ENCODE measurements around the gene CELA1. TPM values are rescaled to one million over a fixed set of nuclear protein-coding genes. Genes with fewer than 3 reads are reported as not detected.
A peak's percentile ranks its signal among the peaks of the same experiment; 100 is the strongest.

Gene CELA1
- total RNA-seq, 4 donors from 2014 or later: not detected

GRCh38 chr12:51357374-51358047, 11.0 kb upstream of the CELA1 start:
- H3K36me3 ChIP-seq: no peaks in the 10 kb centered on the region
- H3K9me3 ChIP-seq: no peaks in the 10 kb centered on the region
- H3K27me3 ChIP-seq: no peaks in the 10 kb centered on the region
- H3K4me1 ChIP-seq: no peaks in the 10 kb centered on the region
- no peak for DNase-seq
- TF ChIP-seq CTCF (IDR thresholded peaks at IDR 0.05): no peak
- TF ChIP-seq POLR2A (IDR thresholded peaks at IDR 0.05): no peak
- H3K27ac ChIP-seq: no peak overlapping the region
- intact Hi-C loops (cut with DNase I; ENCODE audit: low total_unique reads): no loop called here
- H3K4me3 ChIP-seq: no peak overlapping the region

GRCh38 chr12:51351913-51352532, 5.5 kb upstream of the CELA1 start:
- Histone ChIP-seq H3K4me1 (no peaks in the 10 kb centered on the region), H3K27ac (no peak overlapping the region), H3K27me3 (no peaks in the 10 kb centered on the region), H3K4me3 (no peak overlapping the region), H3K36me3 (no peaks in the 10 kb centered on the region), H3K9me3 (no peaks in the 10 kb centered on the region)
- intact Hi-C loops (cut with DNase I; ENCODE audit: low total_unique reads): no loop called here
- TF ChIP-seq CTCF (IDR thresholded peaks at IDR 0.05): peak in 2 of 4 experiments; percentile 13 to 18
- no peak for TF ChIP-seq POLR2A (IDR thresholded peaks at IDR 0.05)
- DNase-seq: no peak

- H3K27ac ChIP-seq: no peak overlapping the region
- intact Hi-C loops (cut with DNase I; ENCODE audit: low total_unique reads): no loop called here
- H3K27me3 ChIP-seq: no peaks in the 10 kb centered on the region
- TF ChIP-seq CTCF (IDR thresholded peaks at IDR 0.05): no peak
- H3K36me3 ChIP-seq: no peaks in the 10 kb centered on the region
- no peaks in the 10 kb centered on the region for H3K4me1 ChIP-seq
- no peak overlapping the region for H3K4me3 ChIP-seq
- no peak for DNase-seq
- H3K9me3 ChIP-seq: no peaks in the 10 kb centered on the region
These were observed 2.5 kb upstream of the CELA1 start for GRCh38 chr12:51349026-51349425.

GRCh38 chr12:51348116-51348515, 1.6 kb upstream of the CELA1 start:
- intact Hi-C loops (cut with DNase I; ENCODE audit: low total_unique reads): no loop called here
- no peaks in the 10 kb centered on the region for H3K36me3 ChIP-seq
- no peak overlapping the region for H3K4me3 ChIP-seq
- H3K27me3 ChIP-seq: no peaks in the 10 kb centered on the region
- no peaks in the 10 kb centered on the region for H3K4me1 ChIP-seq
- DNase-seq: no peak
- no peaks in the 10 kb centered on the region for H3K9me3 ChIP-seq
- no peak for TF ChIP-seq CTCF (IDR thresholded peaks at IDR 0.05)
- TF ChIP-seq POLR2A (IDR thresholded peaks at IDR 0.05): no peak
- no peak overlapping the region for H3K27ac ChIP-seq

- no peak overlapping the region for H3K27ac ChIP-seq
- H3K36me3 ChIP-seq: no peaks in the 10 kb centered on the region
- no peak for DNase-seq
- H3K4me1 ChIP-seq: no peaks in the 10 kb centered on the region
- H3K27me3 ChIP-seq: no peaks in the 10 kb centered on the region
- TF ChIP-seq CTCF (IDR thresholded peaks at IDR 0.05) (no peak), POLR2A (IDR thresholded peaks at IDR 0.05) (no peak)
- no peaks in the 10 kb centered on the region for H3K9me3 ChIP-seq
- intact Hi-C loops (cut with DNase I; ENCODE audit: low total_unique reads): no loop called here
- no peak overlapping the region for H3K4me3 ChIP-seq
These were observed 798 bp downstream of the CELA1 start for GRCh38 chr12:51345681-51346080.

All from uterus (tissue), 4 donors.